CD14-positive monocyte (primary cell): ENCODE measurements around the gene ACVR2B. TPM values are rescaled to one million over a fixed set of nuclear protein-coding genes. Genes with fewer than 3 reads are reported as not detected.

Experiments
- DNase-seq, 3 donors: peaks; one replicate each; pipeline ENCODE4 v3.0.0-alpha.2; 2011 to 2022
- H2AFZ ChIP-seq: 2 replicates; pipeline ENCODE4 v1.6.0; 2012; ENCODE audit warnings: mild to moderate bottlenecking, low read depth, low read length, inconsistent platforms; ENCODE audit not compliant: insufficient read depth, poor library complexity, severe bottlenecking
- H3K27ac ChIP-seq, 2 donors: 1 replicate in 1 of 2; 2 replicates in 1 of 2; pipeline ENCODE4 v1.5.1; 2012 to 2013; ENCODE audit warnings: low read length in 2 of 2, control low read depth in 1 of 2, inconsistent platforms in 1 of 2, low read depth in 1 of 2, mild to moderate bottlenecking in 1 of 2
- H3K27me3 ChIP-seq, 2 donors: one replicate each; pipeline versions ENCODE4 v1.6.0 to v1.6.1; 2011 to 2013; ENCODE audit warnings: low read length in 2 of 2; ENCODE audit not compliant: control insufficient read depth in 2 of 2, insufficient read depth in 2 of 2
- H3K36me3 ChIP-seq, 2 donors: replicated peaks in 1 of 2; 1 replicate in 1 of 2; 2 replicates in 1 of 2; pipeline versions ENCODE4 v1.5.1 to v1.6.1; 2012 to 2013; ENCODE audit warnings: low read length in 2 of 2, control low read depth in 1 of 2, inconsistent platforms in 1 of 2, mild to moderate bottlenecking in 1 of 2; ENCODE audit not compliant: insufficient read depth in 2 of 2, control insufficient read depth in 1 of 2
- H3K4me1 ChIP-seq, 2 donors: 1 replicate in 1 of 2; 2 replicates in 1 of 2; pipeline versions ENCODE4 v1.5.1 to v1.6.1; 2012 to 2013; ENCODE audit warnings: low read length in 2 of 2, control low read depth in 1 of 2, inconsistent platforms in 1 of 2, mild to moderate bottlenecking in 1 of 2, moderate library complexity in 1 of 2; ENCODE audit not compliant: insufficient read depth in 2 of 2, control insufficient read depth in 1 of 2
- H3K4me2 ChIP-seq: replicated peaks from 2 replicates; pipeline ENCODE3; 2012; ENCODE audit warnings: low read length, moderate library complexity, mild to moderate bottlenecking; ENCODE audit not compliant: poor library complexity, severe bottlenecking; ENCODE audit errors: extremely low read depth
- H3K4me3 ChIP-seq, 3 experiments: fragments of 200-600 bp in 1 of 3; sonication (generic) in 1 of 3; replicated peaks in 1 of 3; 1 replicate in 2 of 3; 2 replicates in 1 of 3; pipeline ENCODE4 v1.5.1; 2011 to 2013; ENCODE audit warnings: low read length in 3 of 3, mild to moderate bottlenecking in 3 of 3, control low read depth in 2 of 3, low read depth in 2 of 3, inconsistent platforms in 1 of 3, moderate library complexity in 1 of 3
- H3K79me2 ChIP-seq: 2 replicates; pipeline ENCODE4 v1.6.0; 2012; ENCODE audit warnings: mild to moderate bottlenecking, control low read depth, inconsistent platforms, low read length, moderate library complexity; ENCODE audit not compliant: insufficient read depth
- H3K9ac ChIP-seq: 2 replicates; pipeline ENCODE4 v1.6.0; 2017; ENCODE audit warnings: low read length, mild to moderate bottlenecking; ENCODE audit not compliant: insufficient read depth, poor library complexity, severe bottlenecking
- H3K9me3 ChIP-seq, 2 donors: replicated peaks in 1 of 2; 1 replicate in 1 of 2; 2 replicates in 1 of 2; pipeline versions ENCODE4 v1.5.1 to v1.6.1; 2012 to 2013; ENCODE audit warnings: low read length in 2 of 2, control low read depth in 1 of 2; ENCODE audit not compliant: control insufficient read depth in 1 of 2, insufficient read depth in 1 of 2
- H4K20me1 ChIP-seq: 2 replicates; pipeline ENCODE4 v1.6.0; 2012; ENCODE audit warnings: mild to moderate bottlenecking, low read length, control low read depth, moderate library complexity; ENCODE audit not compliant: insufficient read depth
- H3K27ac Mint-ChIP-seq, 7 donors: one replicate each; pipeline ENCODE4 v1.8.0; 2020; ENCODE audit warnings: mild to moderate bottlenecking in 7 of 7, mixed read lengths in 7 of 7, moderate library complexity in 6 of 7, inconsistent platforms in 2 of 7
- H3K27me3 Mint-ChIP-seq, 3 donors: one replicate each; pipeline ENCODE4 v1.8.0; 2021 to 2022; ENCODE audit warnings: low read depth in 3 of 3, mild to moderate bottlenecking in 3 of 3, mixed read lengths in 3 of 3, moderate library complexity in 3 of 3, inconsistent platforms in 1 of 3
- H3K36me3 Mint-ChIP-seq, 2 donors: one replicate each; pipeline ENCODE4 v1.8.0; 2020; ENCODE audit warnings: mixed read lengths in 2 of 2, inconsistent platforms in 1 of 2, mild to moderate bottlenecking in 1 of 2
- H3K4me1 Mint-ChIP-seq: one replicate; pipeline ENCODE4 v1.8.0; 2020; ENCODE audit warnings: mild to moderate bottlenecking, mixed read lengths
- H3K4me3 Mint-ChIP-seq, 2 donors: one replicate each; pipeline ENCODE4 v1.8.0; 2020; ENCODE audit warnings: mild to moderate bottlenecking in 2 of 2, mixed read lengths in 2 of 2, moderate library complexity in 1 of 2
- H3K9me3 Mint-ChIP-seq, 7 donors: one replicate each; pipeline ENCODE4 v1.8.0; 2020 to 2022; ENCODE audit warnings: mixed read lengths in 7 of 7, mild to moderate bottlenecking in 6 of 7, moderate library complexity in 6 of 7, inconsistent platforms in 2 of 7
- CTCF ChIP-seq: fragments of 200-600 bp; IDR thresholded peaks from one replicate; pipeline ENCODE4 v1.8.0; 2022; ENCODE audit warnings: antibody characterized with exemption, mild to moderate bottlenecking
- WGBS: methylation state at CpG from one replicate; pipeline ENCODE4 v1.1.5; 2013; ENCODE audit warnings: missing lambda C conversion rate; ENCODE audit not compliant: insufficient coverage; 5-methylcytosine and 5-hydroxymethylcytosine counted together
- intact Hi-C, 2 donors: fragments of 100-400 bp; cut with micrococcal nuclease; formaldehyde crosslinking; loops; one replicate each; pipeline versions ENCODE4 v1.15.0 to v1.15.1; 2023
- polyA plus RNA-seq, 3 donors: library from polyadenylated mRNA; depleted of rRNA in 1 of 3; unstranded in 2 of 3; stranded (reverse) in 1 of 3; fragments of 300-500 nt in 2 of 3; fragments of >200 nt in 1 of 3; fragmentation: Illumina TruSeq in 2 of 3; gene quantifications; 1 replicate in 2 of 3; 2 replicates in 1 of 3; pipeline ENCODE4 v1.2.3, GENCODE V29; 2012 to 2021

ACVR2B gene
- polyA plus RNA-seq, 3 donors: 0.15 to 0.41 TPM; not detected in 1

GRCh38 chr3:38478901-38479300 is 25.2 kb downstream of the ACVR2B start:
- no peaks in the 10 kb centered on the region for H3K27me3 Mint-ChIP-seq
- intact Hi-C loops: loop anchor here (2.0 to 5.0 kb wide), 2 partner anchors 130 to 362 kb away; no protein-coding TSS in a partner anchor
- Histone ChIP-seq H3K79me2 (no peaks in the 10 kb centered on the region), H2AFZ (no peak overlapping the region), H3K4me3 (no peak overlapping the region), H4K20me1 (no peaks in the 10 kb centered on the region), H3K9me3 (no peaks in the 10 kb centered on the region), H3K4me1 (no peaks in the 10 kb centered on the region), H3K27ac (no peak overlapping the region), H3K36me3 (peaks cover 0 to 2% of the 10 kb centered on the region in 2 donors), H3K27me3 (no peaks in the 10 kb centered on the region), H3K9ac (no peak overlapping the region), H3K4me2 (no peak overlapping the region)
- no peak overlapping the region for H3K4me3 Mint-ChIP-seq
- WGBS: 98% methylated on average over 9 of the region's 9 CpGs
- no peaks in the 10 kb centered on the region for H3K4me1 Mint-ChIP-seq
- peaks cover 2 to 4% of the 10 kb centered on the region in 2 donors for H3K36me3 Mint-ChIP-seq
- TF ChIP-seq CTCF: no peak
- no peak for DNase-seq
- no peak overlapping the region for H3K27ac Mint-ChIP-seq
- H3K9me3 Mint-ChIP-seq: no peaks in the 10 kb centered on the region

GRCh38 chr3:38479431-38480092 is 25.9 kb downstream of the ACVR2B start:
- intact Hi-C loops: loop anchor here (2.0 to 10.0 kb wide), 3 partner anchors 131 to 625 kb away; no protein-coding TSS in a partner anchor
- Histone ChIP-seq H3K27me3 (no peaks in the 10 kb centered on the region), H3K4me2 (no peak overlapping the region), H3K27ac (no peak overlapping the region), H3K4me3 (no peak overlapping the region), H2AFZ (no peak overlapping the region), H3K4me1 (no peaks in the 10 kb centered on the region), H3K36me3 (peaks cover 0 to 2% of the 10 kb centered on the region in 2 donors), H3K9me3 (no peaks in the 10 kb centered on the region), H3K9ac (no peak overlapping the region), H4K20me1 (no peaks in the 10 kb centered on the region), H3K79me2 (no peaks in the 10 kb centered on the region)
- Mint-ChIP-seq H3K27ac (peak overlapping the region in 1 of 7 donors; percentile 15), H3K4me3 (no peak overlapping the region), H3K4me1 (no peaks in the 10 kb centered on the region), H3K9me3 (no peaks in the 10 kb centered on the region), H3K27me3 (no peaks in the 10 kb centered on the region), H3K36me3 (peaks cover 2 to 4% of the 10 kb centered on the region in 2 donors)
- 79% methylated on average over 2 of the region's 10 CpGs for WGBS
- DNase-seq: peak; percentile 40 to 55 (median 55)
- peak; percentile 81 for TF ChIP-seq CTCF
